WTC11 (cell line): Measurements from ENCODE around the gene PTPRK. TPM values are rescaled to one million over a fixed set of nuclear protein-coding genes. Genes with fewer than 3 reads are reported as not detected.

Experiments
- ATAC-seq: fragments of 200-7000 bp; cut with Tn5 transposase; 2 replicates; pipeline ENCODE4 v1.10.0; 2021; ENCODE audit warnings: mild to moderate bottlenecking, moderate library complexity
- CTCF ChIA-PET: fragments of 300-600 bp; sonication (Branson Sonifier 250); formaldehyde crosslinking; loops from one replicate; lab custom pipeline; 2021; ENCODE audit warnings: antibody characterized with exemption; lab: Charles Lee
- POLR2A ChIA-PET: fragments of 350-600 bp; sonication (Branson Sonifier 250); formaldehyde crosslinking; loops from one replicate; lab custom pipeline; 2021; ENCODE audit warnings: antibody characterized with exemption; lab: Charles Lee
- DNase-seq: peaks from one replicate; pipeline ENCODE4 v3.0.0; 2021; ENCODE audit warnings: low spot score
- H3K27ac Mint-ChIP-seq: 2 replicates; pipeline ENCODE4 v1.8.0; 2021; ENCODE audit warnings: mixed read lengths
- H3K27me3 Mint-ChIP-seq: 2 replicates; pipeline ENCODE4 v1.8.0; 2021; ENCODE audit warnings: low read depth, mild to moderate bottlenecking, moderate library complexity, mixed read lengths
- H3K36me3 Mint-ChIP-seq: 2 replicates; pipeline ENCODE4 v1.8.0; 2021; ENCODE audit warnings: mixed read lengths
- H3K4me1 Mint-ChIP-seq: 2 replicates; pipeline ENCODE4 v1.8.0; 2022; ENCODE audit warnings: mixed read lengths
- H3K4me3 Mint-ChIP-seq: 2 replicates; pipeline ENCODE4 v1.8.0; 2021; ENCODE audit warnings: mild to moderate bottlenecking, moderate library complexity, mixed read lengths
- H3K9me3 Mint-ChIP-seq: 2 replicates; pipeline ENCODE4 v1.8.0; 2021; ENCODE audit warnings: mixed read lengths
- ATF1 ChIP-seq: sonication (generic); formaldehyde crosslinking; IDR thresholded peaks from 2 replicates; pipeline ENCODE4 v1.8.1; 2023; ENCODE audit warnings: mild to moderate bottlenecking, moderate library complexity, missing genetic modification reagents
- ERG ChIP-seq: fragments of 250-450 bp; sonication (Bioruptor Pico); IDR thresholded peaks from 2 replicates; pipeline ENCODE4 v1.8.0; 2021; ENCODE audit warnings: mild to moderate bottlenecking
- FOXK1 ChIP-seq: sonication (generic); formaldehyde crosslinking; IDR thresholded peaks from 2 replicates; pipeline ENCODE4 v1.8.0; 2022; ENCODE audit warnings: mild to moderate bottlenecking, moderate library complexity, missing genetic modification reagents
- FOXP1 ChIP-seq: sonication (generic); formaldehyde crosslinking; IDR thresholded peaks from 2 replicates; pipeline ENCODE4 v1.8.0; 2022; ENCODE audit warnings: missing genetic modification reagents, mild to moderate bottlenecking, moderate library complexity, borderline replicate concordance
- IRF2 ChIP-seq: sonication (generic); formaldehyde crosslinking; IDR thresholded peaks from 2 replicates; pipeline ENCODE4 v1.8.0; 2022; ENCODE audit warnings: low read depth, missing genetic modification reagents, borderline replicate concordance
- MYBL2 ChIP-seq: sonication (generic); formaldehyde crosslinking; IDR thresholded peaks from 2 replicates; pipeline ENCODE4 v1.8.1; 2023; ENCODE audit warnings: mild to moderate bottlenecking, moderate library complexity, missing genetic modification reagents
- RORB ChIP-seq: fragments of 250-450 bp; sonication (Bioruptor Pico); IDR thresholded peaks from 2 replicates; pipeline ENCODE4 v1.9.0; 2021; ENCODE audit warnings: mild to moderate bottlenecking
- SMAD3 ChIP-seq: sonication (generic); formaldehyde crosslinking; IDR thresholded peaks from 2 replicates; pipeline ENCODE4 v1.8.0; 2022; ENCODE audit warnings: missing genetic modification reagents, mild to moderate bottlenecking, borderline replicate concordance
- SOX15 ChIP-seq: fragments of 250-450 bp; sonication (Bioruptor Pico); IDR thresholded peaks from 2 replicates; pipeline ENCODE4 v1.9.0; 2021; ENCODE audit warnings: mild to moderate bottlenecking
- SP1 ChIP-seq: sonication (generic); formaldehyde crosslinking; conservative IDR thresholded peaks from 2 replicates; pipeline ENCODE4 v1.8.1; 2022; ENCODE audit warnings: missing genetic modification reagents
- TEAD4 ChIP-seq: sonication (generic); formaldehyde crosslinking; IDR thresholded peaks from 2 replicates; pipeline ENCODE4 v1.8.0; 2022; ENCODE audit warnings: mild to moderate bottlenecking, missing genetic modification reagents
- USF2 ChIP-seq: sonication (generic); formaldehyde crosslinking; IDR thresholded peaks from 2 replicates; pipeline ENCODE4 v1.8.1; 2023; ENCODE audit warnings: mild to moderate bottlenecking, missing genetic modification reagents, moderate library complexity
- ZBTB21 ChIP-seq: sonication (generic); formaldehyde crosslinking; IDR thresholded peaks from 2 replicates; pipeline ENCODE4 v1.8.1; 2023; ENCODE audit warnings: mild to moderate bottlenecking, missing genetic modification reagents, borderline replicate concordance
- ZBTB43 ChIP-seq: sonication (generic); formaldehyde crosslinking; IDR thresholded peaks from 2 replicates; pipeline ENCODE4 v1.8.1; 2023; ENCODE audit warnings: mild to moderate bottlenecking, missing genetic modification reagents
- ZNF219 ChIP-seq: sonication (generic); formaldehyde crosslinking; IDR thresholded peaks from 2 replicates; pipeline ENCODE4 v1.8.0; 2023; ENCODE audit warnings: missing genetic modification reagents, mild to moderate bottlenecking, borderline replicate concordance
- ZNF263 ChIP-seq: sonication (generic); formaldehyde crosslinking; IDR thresholded peaks from 2 replicates; pipeline ENCODE4 v1.8.1; 2022; ENCODE audit warnings: low read depth, mild to moderate bottlenecking, moderate library complexity, missing genetic modification reagents
- ZNF317 ChIP-seq: sonication (generic); formaldehyde crosslinking; IDR thresholded peaks from 2 replicates; pipeline ENCODE4 v1.8.1; 2023; ENCODE audit warnings: low read depth, mild to moderate bottlenecking, moderate library complexity, missing genetic modification reagents, borderline replicate concordance
- total RNA-seq: library from RNA; stranded (reverse); gene quantifications from 3 replicates; pipeline ENCODE4 v1.2.3, GENCODE V29; 2021
- TF ChIP-seq, protein P1 (sequence below): sonication (generic); formaldehyde crosslinking; IDR thresholded peaks from 2 replicates; pipeline ENCODE4 v1.8.1; 2022; ENCODE audit warnings: mild to moderate bottlenecking, missing genetic modification reagents, moderate library complexity, borderline replicate concordance
- TF ChIP-seq, protein P2 (sequence below): fragments of 250-450 bp; sonication (Bioruptor Pico); IDR thresholded peaks from 2 replicates; pipeline ENCODE4 v1.9.0; 2021; ENCODE audit warnings: mild to moderate bottlenecking
- TF ChIP-seq, protein P3 (sequence below): sonication (generic); formaldehyde crosslinking; IDR thresholded peaks from 2 replicates; pipeline ENCODE4 v1.8.0; 2023; ENCODE audit warnings: mild to moderate bottlenecking, missing genetic modification reagents

The PTPRK gene
- total RNA-seq, 1 experiment from 2014 or later, result 44.8 TPM

DNA sequence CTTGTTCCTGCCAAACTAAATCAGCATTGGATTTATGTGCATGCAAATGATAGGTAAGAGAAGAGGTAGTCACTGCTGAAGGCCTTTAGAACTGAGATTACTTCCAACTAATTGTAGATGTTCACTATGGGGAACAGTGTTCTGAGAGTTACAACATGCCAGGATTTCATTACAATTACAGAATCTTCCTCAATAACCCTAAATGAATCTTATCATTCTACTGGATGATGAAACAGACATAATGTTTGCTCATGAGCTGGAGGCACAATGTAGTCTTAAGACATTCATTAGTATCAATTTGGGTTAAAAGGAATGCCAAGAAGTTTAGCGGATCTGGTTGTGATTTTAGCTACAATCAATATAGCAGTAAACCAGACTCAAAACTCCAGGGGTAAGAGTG lies 370.6 kb downstream of the PTPRK start (continued):
- TF ChIP-seq, protein P1, sequence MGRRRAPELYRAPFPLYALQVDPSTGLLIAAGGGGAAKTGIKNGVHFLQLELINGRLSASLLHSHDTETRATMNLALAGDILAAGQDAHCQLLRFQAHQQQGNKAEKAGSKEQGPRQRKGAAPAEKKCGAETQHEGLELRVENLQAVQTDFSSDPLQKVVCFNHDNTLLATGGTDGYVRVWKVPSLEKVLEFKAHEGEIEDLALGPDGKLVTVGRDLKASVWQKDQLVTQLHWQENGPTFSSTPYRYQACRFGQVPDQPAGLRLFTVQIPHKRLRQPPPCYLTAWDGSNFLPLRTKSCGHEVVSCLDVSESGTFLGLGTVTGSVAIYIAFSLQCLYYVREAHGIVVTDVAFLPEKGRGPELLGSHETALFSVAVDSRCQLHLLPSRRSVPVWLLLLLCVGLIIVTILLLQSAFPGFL, result no peak

DNA sequence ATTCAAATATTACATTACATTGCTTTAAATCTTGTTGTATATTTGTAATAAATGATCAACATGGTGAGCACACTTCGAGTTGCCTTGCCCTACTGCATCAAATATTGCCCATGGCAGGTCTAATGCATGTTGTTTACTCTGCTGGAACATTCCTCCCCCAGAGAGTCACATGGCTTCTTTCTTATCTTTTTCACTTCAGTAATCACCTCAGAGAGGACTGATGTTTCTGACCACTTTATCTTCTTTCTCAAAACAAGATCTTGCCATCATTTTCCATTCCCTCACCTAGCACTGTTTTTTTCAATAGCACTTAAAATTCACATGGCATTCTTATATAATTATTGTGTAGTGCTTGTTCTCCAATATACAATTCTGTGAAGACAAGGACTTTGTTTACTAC lies 376.1 kb downstream of the PTPRK start:
- Mint-ChIP-seq H3K4me3 (no peak overlapping the region), H3K4me1 (peaks cover 10% of the 10 kb centered on the region), H3K9me3 (no peaks in the 10 kb centered on the region), H3K27me3 (no peaks in the 10 kb centered on the region), H3K36me3 (no peaks in the 10 kb centered on the region), H3K27ac (no peak overlapping the region)
- ChIA-PET CTCF (no interaction called here), POLR2A (no interaction called here)
- no peak for TF ChIP-seq ZNF263
- TF ChIP-seq SMAD3 (CRISPR knock-in tag), result no peak
- TF ChIP-seq ERG (CRISPR knock-in tag), result no peak
- no peak for TF ChIP-seq FOXK1
- no peak for TF ChIP-seq ZNF219 (CRISPR knock-in tag)
- no peak for TF ChIP-seq USF2 (CRISPR knock-in tag)
- TF ChIP-seq MYBL2, result no peak
- TF ChIP-seq ZBTB21 (CRISPR knock-in tag), result no peak
- no peak for TF ChIP-seq TEAD4 (CRISPR knock-in tag)
- no peak for TF ChIP-seq ATF1 (CRISPR knock-in tag)
- TF ChIP-seq ZBTB43 (CRISPR knock-in tag), result no peak
- TF ChIP-seq SP1 (CRISPR knock-in tag), result no peak
- no peak for TF ChIP-seq ZNF317 (CRISPR knock-in tag)
- TF ChIP-seq IRF2 (CRISPR knock-in tag), result no peak
- TF ChIP-seq FOXP1 (CRISPR knock-in tag), result no peak
- TF ChIP-seq, protein P2, sequence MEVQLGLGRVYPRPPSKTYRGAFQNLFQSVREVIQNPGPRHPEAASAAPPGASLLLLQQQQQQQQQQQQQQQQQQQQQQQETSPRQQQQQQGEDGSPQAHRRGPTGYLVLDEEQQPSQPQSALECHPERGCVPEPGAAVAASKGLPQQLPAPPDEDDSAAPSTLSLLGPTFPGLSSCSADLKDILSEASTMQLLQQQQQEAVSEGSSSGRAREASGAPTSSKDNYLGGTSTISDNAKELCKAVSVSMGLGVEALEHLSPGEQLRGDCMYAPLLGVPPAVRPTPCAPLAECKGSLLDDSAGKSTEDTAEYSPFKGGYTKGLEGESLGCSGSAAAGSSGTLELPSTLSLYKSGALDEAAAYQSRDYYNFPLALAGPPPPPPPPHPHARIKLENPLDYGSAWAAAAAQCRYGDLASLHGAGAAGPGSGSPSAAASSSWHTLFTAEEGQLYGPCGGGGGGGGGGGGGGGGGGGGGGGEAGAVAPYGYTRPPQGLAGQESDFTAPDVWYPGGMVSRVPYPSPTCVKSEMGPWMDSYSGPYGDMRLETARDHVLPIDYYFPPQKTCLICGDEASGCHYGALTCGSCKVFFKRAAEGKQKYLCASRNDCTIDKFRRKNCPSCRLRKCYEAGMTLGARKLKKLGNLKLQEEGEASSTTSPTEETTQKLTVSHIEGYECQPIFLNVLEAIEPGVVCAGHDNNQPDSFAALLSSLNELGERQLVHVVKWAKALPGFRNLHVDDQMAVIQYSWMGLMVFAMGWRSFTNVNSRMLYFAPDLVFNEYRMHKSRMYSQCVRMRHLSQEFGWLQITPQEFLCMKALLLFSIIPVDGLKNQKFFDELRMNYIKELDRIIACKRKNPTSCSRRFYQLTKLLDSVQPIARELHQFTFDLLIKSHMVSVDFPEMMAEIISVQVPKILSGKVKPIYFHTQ (CRISPR knock-in tag), result no peak
- DNase-seq (no peak), ATAC-seq (no peak)

DNA sequence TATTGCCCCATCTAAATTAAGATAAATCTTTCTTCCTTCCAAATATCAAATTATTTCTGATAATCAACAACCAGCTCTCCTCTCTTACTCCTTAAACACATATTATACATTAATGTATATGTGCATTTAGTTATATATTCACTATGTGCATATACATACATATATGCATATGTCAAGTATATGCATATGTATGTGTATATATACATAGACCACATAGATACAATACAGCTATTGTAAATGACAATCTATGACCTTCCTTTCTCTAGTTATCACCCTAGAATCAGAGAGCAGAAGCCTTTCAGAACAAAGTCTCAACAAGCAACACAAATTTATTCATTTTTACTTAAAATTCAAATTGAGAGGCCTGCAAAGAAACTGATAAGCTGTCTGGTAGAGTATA lies 378.5 kb downstream of the PTPRK start:
- no peak overlapping the region for H3K27ac Mint-ChIP-seq
- H3K4me1 Mint-ChIP-seq, result peaks cover 10% of the 10 kb centered on the region
- no peak for ATAC-seq
- no peaks in the 10 kb centered on the region for H3K27me3 Mint-ChIP-seq
- H3K4me3 Mint-ChIP-seq, result no peak overlapping the region
- CTCF ChIA-PET, result no interaction called here
- DNase-seq, result no peak
- no peaks in the 10 kb centered on the region for H3K36me3 Mint-ChIP-seq
- no peaks in the 10 kb centered on the region for H3K9me3 Mint-ChIP-seq
- POLR2A ChIA-PET, result no interaction called here
- TF ChIP-seq ERG (CRISPR knock-in tag), result no peak
- no peak for TF ChIP-seq SOX15
- no peak for TF ChIP-seq RORB (CRISPR knock-in tag)
- TF ChIP-seq, protein P3, sequence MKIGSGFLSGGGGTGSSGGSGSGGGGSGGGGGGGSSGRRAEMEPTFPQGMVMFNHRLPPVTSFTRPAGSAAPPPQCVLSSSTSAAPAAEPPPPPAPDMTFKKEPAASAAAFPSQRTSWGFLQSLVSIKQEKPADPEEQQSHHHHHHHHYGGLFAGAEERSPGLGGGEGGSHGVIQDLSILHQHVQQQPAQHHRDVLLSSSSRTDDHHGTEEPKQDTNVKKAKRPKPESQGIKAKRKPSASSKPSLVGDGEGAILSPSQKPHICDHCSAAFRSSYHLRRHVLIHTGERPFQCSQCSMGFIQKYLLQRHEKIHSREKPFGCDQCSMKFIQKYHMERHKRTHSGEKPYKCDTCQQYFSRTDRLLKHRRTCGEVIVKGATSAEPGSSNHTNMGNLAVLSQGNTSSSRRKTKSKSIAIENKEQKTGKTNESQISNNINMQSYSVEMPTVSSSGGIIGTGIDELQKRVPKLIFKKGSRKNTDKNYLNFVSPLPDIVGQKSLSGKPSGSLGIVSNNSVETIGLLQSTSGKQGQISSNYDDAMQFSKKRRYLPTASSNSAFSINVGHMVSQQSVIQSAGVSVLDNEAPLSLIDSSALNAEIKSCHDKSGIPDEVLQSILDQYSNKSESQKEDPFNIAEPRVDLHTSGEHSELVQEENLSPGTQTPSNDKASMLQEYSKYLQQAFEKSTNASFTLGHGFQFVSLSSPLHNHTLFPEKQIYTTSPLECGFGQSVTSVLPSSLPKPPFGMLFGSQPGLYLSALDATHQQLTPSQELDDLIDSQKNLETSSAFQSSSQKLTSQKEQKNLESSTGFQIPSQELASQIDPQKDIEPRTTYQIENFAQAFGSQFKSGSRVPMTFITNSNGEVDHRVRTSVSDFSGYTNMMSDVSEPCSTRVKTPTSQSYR (CRISPR knock-in tag), result no peak
